HEK293 (cell line): ENCODE measurements around the gene PTH1R.

Source experiments
- KLF9 ChIP-seq: fragments of 450-650 bp; formaldehyde crosslinking; IDR thresholded peaks from 2 replicates; pipeline ENCODE4 v1.5.1; 2016; ENCODE audit warnings: missing biosample characterization, missing genetic modification characterization, low read depth
- ZNF274 ChIP-seq, 2 experiments: fragments of 200-500 bp in 1 of 2; fragments of 450-650 bp in 1 of 2; sonication (Bioruptor generic) in 1 of 2; formaldehyde crosslinking in 1 of 2; IDR thresholded peaks; 2 replicates each; pipeline versions ENCODE4 v1.5.1 to v1.6.1; 2014 to 2016; ENCODE audit warnings: borderline replicate concordance in 1 of 2, inconsistent platforms in 1 of 2, low read length in 1 of 2, missing biosample characterization in 1 of 2, missing genetic modification characterization in 1 of 2
- ZNF629 ChIP-seq: fragments of 450-650 bp; formaldehyde crosslinking; IDR thresholded peaks from 2 replicates; pipeline ENCODE4 v1.5.1; 2017; ENCODE audit warnings: missing biosample characterization, missing genetic modification characterization
- TF ChIP-seq, protein P1 (sequence below): sonication (generic); formaldehyde crosslinking; IDR thresholded peaks from 2 replicates; pipeline ENCODE4 v1.8.1; 2022; ENCODE audit warnings: mild to moderate bottlenecking, moderate library complexity, missing genetic modification reagents
- TF ChIP-seq, protein P2 (sequence below): fragments of 450-650 bp; formaldehyde crosslinking; IDR thresholded peaks from 2 replicates; pipeline ENCODE4 v1.5.1; 2016; ENCODE audit warnings: missing biosample characterization, missing genetic modification characterization

DNA sequence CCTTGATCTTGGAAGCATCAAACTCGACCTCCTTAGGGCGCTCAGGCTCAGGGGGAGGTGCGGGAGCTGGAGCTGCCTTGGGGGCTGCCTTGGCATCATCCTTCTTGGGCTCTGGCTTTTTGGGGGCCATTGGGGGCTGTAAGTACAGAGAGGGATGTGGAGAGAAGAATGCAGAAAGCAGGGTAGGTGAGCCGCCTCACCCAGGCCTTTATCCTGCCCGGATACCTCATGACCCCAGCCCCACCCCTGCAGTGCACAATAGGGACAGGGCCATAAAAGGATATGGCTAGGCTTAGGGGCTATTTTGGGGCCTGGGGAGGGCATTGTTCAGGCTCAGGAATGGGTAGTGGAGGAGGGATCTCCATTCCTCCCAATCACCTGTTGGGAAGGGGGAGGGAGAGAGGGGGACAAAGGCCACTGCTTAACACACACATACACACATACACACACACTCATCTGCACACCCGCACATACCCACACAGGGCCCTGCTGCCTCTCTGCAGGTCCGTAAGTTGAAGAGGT is 14.2 kb upstream of the PTH1R start, which contains the start of gene MYL3:
- TF ChIP-seq, protein P1, sequence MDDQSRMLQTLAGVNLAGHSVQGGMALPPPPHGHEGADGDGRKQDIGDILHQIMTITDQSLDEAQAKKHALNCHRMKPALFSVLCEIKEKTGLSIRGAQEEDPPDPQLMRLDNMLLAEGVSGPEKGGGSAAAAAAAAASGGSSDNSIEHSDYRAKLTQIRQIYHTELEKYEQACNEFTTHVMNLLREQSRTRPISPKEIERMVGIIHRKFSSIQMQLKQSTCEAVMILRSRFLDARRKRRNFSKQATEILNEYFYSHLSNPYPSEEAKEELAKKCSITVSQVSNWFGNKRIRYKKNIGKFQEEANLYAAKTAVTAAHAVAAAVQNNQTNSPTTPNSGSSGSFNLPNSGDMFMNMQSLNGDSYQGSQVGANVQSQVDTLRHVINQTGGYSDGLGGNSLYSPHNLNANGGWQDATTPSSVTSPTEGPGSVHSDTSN (CRISPR knock-in tag): no peak
- no peak for TF ChIP-seq ZNF274 (IDR thresholded peaks at IDR 0.05; ENCODE audit: low read length)
- no peak for TF ChIP-seq ZNF274 (tag by site-specific recombination; IDR thresholded peaks at IDR 0.05; ENCODE audit: borderline replicate concordance)
- no peak for TF ChIP-seq ZNF629 (tag by site-specific recombination)
- TF ChIP-seq, protein P2, sequence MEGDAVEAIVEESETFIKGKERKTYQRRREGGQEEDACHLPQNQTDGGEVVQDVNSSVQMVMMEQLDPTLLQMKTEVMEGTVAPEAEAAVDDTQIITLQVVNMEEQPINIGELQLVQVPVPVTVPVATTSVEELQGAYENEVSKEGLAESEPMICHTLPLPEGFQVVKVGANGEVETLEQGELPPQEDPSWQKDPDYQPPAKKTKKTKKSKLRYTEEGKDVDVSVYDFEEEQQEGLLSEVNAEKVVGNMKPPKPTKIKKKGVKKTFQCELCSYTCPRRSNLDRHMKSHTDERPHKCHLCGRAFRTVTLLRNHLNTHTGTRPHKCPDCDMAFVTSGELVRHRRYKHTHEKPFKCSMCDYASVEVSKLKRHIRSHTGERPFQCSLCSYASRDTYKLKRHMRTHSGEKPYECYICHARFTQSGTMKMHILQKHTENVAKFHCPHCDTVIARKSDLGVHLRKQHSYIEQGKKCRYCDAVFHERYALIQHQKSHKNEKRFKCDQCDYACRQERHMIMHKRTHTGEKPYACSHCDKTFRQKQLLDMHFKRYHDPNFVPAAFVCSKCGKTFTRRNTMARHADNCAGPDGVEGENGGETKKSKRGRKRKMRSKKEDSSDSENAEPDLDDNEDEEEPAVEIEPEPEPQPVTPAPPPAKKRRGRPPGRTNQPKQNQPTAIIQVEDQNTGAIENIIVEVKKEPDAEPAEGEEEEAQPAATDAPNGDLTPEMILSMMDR (tag by site-specific recombination): no peak
- TF ChIP-seq KLF9 (tag by site-specific recombination): no peak
